ENCODE data around the gene ZNF407. TPM values are rescaled to one million over a fixed set of nuclear protein-coding genes. Genes with fewer than 3 reads are reported as not detected.

Gene ZNF407
- polyA plus RNA-seq, 6 donors from 2014 or later, result 1.6 to 9.5 (median 4.9) TPM

DNA sequence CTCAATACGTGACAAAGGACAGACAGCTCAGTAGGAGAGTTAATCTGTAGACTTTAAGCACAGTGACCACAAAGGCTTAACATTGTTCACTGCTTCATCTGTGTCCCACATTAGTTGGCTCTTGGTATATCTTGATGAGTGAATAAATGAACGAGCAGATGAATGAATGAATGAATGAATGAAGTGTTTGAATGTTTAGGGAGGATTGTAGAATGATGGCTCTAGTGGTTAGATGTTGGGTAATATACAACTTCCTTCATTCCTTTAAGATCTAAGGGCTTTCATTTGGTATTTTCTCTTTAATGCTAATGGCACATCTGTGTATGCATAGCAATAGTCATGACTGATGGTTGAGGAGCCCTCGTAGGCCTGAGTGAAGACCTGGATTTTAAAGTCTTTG lies 40.5 kb downstream of the ZNF407 start:
- peaks cover 22 to 31% of the 10 kb centered on the region in 2 donors for H3K36me3 Mint-ChIP-seq
- no peak overlapping the region for H3K27ac Mint-ChIP-seq
- no peak for ATAC-seq (ENCODE audit: low read depth in 2 of 2)
- no peak for DNase-seq
- H3K9me3 Mint-ChIP-seq, result no peaks in the 10 kb centered on the region
- peaks cover 0 to 9% (median 3%) of the 10 kb centered on the region in 3 donors for H3K4me1 Mint-ChIP-seq
- H3K27me3 Mint-ChIP-seq, result no peaks in the 10 kb centered on the region
- H3K4me3 Mint-ChIP-seq, result no peak overlapping the region

DNA sequence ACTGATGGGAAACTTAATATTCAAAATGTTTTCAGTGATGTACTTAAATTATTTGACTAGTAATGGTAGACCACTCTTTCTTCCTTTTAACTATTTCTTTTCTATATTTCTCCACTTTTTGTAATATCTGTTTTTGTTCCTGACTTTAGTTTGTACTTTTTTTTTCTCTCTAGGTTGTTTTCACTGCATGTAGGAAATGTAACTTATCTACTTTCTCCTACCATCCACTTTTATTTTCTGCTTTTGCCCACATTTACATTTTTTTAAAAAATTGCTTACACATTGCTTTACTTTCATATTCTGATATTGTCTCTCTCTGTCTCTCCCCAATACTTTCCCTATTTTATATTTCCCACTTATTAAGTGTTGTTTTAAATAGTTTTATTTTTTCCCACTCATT lies 47.0 kb downstream of the ZNF407 start:
- ATAC-seq (ENCODE audit: low read depth in 2 of 2) (no peak), DNase-seq (no peak)
- Mint-ChIP-seq H3K9me3 (no peaks in the 10 kb centered on the region), H3K4me3 (no peak overlapping the region), H3K4me1 (no peaks in the 10 kb centered on the region), H3K27ac (no peak overlapping the region), H3K36me3 (peaks cover 8 to 10% of the 10 kb centered on the region in 2 donors), H3K27me3 (no peaks in the 10 kb centered on the region)

DNA sequence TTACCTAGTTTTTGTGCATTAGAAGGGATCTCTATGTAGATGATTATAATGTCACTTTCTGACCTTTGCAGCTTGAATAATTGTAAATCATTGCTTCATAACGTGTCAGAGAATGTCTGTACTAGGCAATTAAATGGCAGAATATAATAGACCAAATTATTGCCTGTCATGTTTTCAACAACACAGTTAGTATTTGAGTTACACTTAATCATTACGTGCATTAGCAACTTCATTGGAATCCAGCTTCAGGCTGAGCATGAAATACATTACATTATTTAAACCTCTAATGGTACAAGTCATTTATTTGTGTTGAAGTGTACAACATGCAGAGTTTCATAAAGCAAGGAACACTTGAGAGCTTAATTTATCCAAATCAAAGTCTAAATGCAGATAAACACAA lies 48.0 kb downstream of the ZNF407 start:
- Mint-ChIP-seq H3K9me3 (no peaks in the 10 kb centered on the region), H3K4me3 (no peak overlapping the region), H3K4me1 (no peaks in the 10 kb centered on the region), H3K27me3 (no peaks in the 10 kb centered on the region), H3K27ac (no peak overlapping the region), H3K36me3 (peaks cover 8 to 15% of the 10 kb centered on the region in 2 donors)
- ATAC-seq (ENCODE audit: low read depth in 2 of 2) (no peak), DNase-seq (no peak)

DNA sequence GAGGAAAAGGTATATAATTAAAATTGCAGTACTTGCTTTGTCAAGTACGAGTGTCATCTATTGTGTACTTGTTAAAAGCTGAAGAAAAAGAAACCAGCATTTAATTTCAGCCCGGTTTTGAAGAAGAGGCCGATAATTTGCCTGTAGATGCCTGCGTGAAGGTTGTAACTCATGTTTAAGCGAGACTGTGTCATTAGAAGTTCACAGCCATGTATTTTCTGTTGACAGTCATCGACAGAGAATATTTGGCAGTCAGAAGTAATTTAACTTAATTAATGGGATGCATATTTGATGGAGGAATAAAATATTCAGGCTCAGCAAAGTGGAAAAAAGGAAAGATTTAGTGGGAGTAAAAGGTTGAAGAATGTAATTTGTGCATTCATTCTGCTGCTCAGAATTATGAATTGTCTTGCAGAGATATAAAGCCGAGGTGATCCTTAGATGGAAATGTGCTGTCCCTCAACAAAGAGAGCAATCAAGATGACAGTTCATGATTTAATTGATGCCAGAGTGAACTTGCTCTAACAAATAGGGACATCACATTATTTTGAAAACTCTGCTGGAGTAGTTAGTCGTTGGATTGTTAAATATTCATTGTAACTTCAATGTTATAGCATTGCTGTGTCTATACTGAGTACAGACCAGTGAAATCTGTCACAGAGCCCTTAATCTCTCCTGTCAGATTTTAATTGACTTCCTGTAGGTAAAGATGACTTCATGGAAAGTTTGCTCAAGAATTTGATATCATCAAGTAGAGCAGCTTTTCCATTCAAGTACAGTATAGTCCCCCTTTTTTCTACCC lies 53.9 kb downstream of the ZNF407 start:
- Mint-ChIP-seq H3K36me3 (peaks cover 4 to 8% of the 10 kb centered on the region in 2 donors), H3K27me3 (no peaks in the 10 kb centered on the region), H3K4me1 (no peaks in the 10 kb centered on the region), H3K27ac (no peak overlapping the region), H3K4me3 (no peak overlapping the region), H3K9me3 (no peaks in the 10 kb centered on the region)
- no peak for ATAC-seq (ENCODE audit: low read depth in 2 of 2)
- DNase-seq, result no peak

DNA sequence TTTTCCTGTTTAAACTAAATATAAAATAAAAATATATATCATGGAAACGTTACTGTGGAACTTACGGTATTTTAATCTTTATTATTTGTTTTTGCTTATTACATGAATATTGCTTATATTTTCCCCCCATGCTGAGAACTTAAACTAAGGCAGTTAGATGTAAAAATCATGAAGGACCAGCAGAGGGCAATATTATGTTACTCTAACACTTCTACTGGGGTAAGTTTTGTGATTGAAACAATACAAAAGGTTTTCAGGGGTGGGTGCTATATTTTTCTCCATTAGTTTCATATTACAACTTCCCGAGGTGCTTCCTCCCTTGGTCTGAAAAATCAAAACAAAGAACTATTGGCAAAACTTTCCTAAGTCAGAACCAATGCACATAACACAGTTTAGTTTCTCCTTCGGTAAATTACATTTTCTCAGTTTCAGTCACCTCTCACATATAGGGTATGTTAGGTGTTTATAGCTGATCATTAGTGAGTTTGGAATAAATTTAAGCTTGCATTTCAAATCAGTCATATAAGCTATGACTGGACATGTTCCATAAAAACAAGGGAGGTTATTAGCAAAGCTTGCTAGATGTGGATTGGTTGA lies 54.8 kb downstream of the ZNF407 start:
- ATAC-seq (ENCODE audit: low read depth in 2 of 2) (no peak), DNase-seq (peak; percentile 5)
- Mint-ChIP-seq H3K27ac (no peak overlapping the region), H3K4me1 (peaks cover 0 to 1% (median 0%) of the 10 kb centered on the region in 3 donors), H3K36me3 (peaks cover 7 to 8% of the 10 kb centered on the region in 2 donors), H3K9me3 (no peaks in the 10 kb centered on the region), H3K4me3 (no peak overlapping the region), H3K27me3 (no peaks in the 10 kb centered on the region)

DNA sequence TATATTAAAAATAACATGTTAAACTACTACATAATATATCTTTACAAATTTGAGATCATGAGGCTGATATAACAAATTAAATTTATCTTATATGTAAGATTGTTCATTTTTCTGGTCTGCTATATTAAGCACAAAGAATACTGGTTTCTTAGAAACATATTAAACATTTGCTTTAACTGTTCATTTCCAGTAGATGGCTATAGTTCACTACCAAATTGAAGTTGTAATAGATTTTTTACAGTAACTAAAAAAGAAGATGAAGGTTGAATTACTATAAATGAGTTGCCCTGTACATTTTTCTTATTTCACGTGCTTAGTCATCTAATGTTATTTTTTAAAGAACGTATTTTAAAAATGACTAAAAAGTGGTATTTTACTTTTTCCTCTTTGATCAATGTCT lies 57.0 kb downstream of the ZNF407 start:
- no peak overlapping the region for H3K4me3 Mint-ChIP-seq
- peaks cover 0 to 6% (median 5%) of the 10 kb centered on the region in 3 donors for H3K4me1 Mint-ChIP-seq
- no peak overlapping the region for H3K27ac Mint-ChIP-seq
- DNase-seq, result no peak
- ATAC-seq (ENCODE audit: low read depth in 2 of 2), result no peak
- H3K27me3 Mint-ChIP-seq, result no peaks in the 10 kb centered on the region
- peaks cover 8 to 13% of the 10 kb centered on the region in 2 donors for H3K36me3 Mint-ChIP-seq
- H3K9me3 Mint-ChIP-seq, result no peaks in the 10 kb centered on the region

DNA sequence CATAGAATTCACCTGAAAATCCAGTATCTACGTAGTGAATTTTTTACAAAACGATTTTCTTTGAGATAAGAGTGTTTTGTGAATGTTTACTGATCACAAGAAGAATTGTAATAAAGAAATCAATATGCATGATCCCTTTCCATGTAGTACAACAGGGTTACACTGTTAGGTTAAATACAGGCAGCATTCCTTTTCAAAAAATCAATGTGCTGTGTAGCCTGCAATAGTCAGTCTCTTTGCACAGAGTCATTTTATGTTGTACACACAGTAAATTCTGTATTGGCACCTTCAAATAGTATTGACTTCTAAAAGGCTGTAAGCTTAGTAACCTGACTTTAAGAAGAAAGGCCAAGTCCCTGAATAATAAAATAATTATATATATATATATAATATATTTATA lies 63.3 kb downstream of the ZNF407 start:
- H3K4me1 Mint-ChIP-seq, result peaks cover 0 to 6% (median 5%) of the 10 kb centered on the region in 3 donors
- H3K4me3 Mint-ChIP-seq, result no peak overlapping the region
- no peaks in the 10 kb centered on the region for H3K9me3 Mint-ChIP-seq
- H3K27ac Mint-ChIP-seq, result peak overlapping the region in 1 of 6 donors; percentile 33
- ATAC-seq (ENCODE audit: low read depth in 2 of 2) (no peak), DNase-seq (no peak)
- no peaks in the 10 kb centered on the region for H3K27me3 Mint-ChIP-seq
- H3K36me3 Mint-ChIP-seq, result peaks cover 17 to 25% of the 10 kb centered on the region in 2 donors

DNA sequence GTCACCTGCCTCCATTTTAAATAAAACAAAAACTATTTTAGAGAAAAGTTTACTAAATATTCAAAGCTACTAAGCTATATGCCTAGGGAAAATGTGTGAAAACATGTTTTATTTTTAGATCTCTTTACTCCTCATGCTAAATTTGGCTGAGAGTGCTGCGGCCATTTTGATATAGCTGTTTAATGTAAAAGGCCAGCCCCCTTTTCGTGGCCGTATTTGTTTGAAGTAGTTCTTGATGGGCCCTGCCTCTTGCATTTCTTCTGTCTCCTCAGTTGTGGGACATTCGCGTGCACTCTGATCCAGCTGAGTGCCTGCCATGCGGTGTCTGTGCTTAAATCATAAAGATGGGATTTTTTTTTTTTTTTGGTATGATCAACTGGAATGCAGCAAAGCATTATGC lies 64.0 kb downstream of the ZNF407 start:
- H3K27me3 Mint-ChIP-seq, result no peaks in the 10 kb centered on the region
- peaks cover 0 to 6% (median 5%) of the 10 kb centered on the region in 3 donors for H3K4me1 Mint-ChIP-seq
- H3K36me3 Mint-ChIP-seq, result peaks cover 17 to 27% of the 10 kb centered on the region in 2 donors
- no peak for ATAC-seq (ENCODE audit: low read depth in 2 of 2)
- H3K9me3 Mint-ChIP-seq, result no peaks in the 10 kb centered on the region
- no peak overlapping the region for H3K4me3 Mint-ChIP-seq
- no peak for DNase-seq
- H3K27ac Mint-ChIP-seq, result no peak overlapping the region

DNA sequence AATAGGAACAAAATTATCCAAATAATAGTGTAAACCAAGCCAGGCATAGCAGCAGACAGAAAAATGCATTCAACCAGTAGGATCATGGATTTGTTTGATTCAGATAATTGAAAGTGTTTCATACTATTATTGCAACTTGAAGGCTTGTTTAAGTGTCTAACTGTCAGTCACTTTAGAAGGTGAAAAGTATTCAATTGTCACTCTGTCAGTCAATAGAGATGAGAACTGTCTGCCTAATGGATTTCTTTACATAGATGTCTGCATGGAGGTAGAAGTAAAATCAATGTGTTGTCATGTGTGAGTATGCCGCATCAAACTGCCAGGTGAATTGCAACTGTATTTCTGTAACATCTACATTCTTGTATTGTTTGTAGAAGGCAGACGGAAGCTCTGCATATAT lies 65.0 kb downstream of the ZNF407 start:
- ATAC-seq (ENCODE audit: low read depth in 2 of 2) (no peak), DNase-seq (no peak)
- Mint-ChIP-seq H3K4me1 (peaks cover 0 to 4% (median 3%) of the 10 kb centered on the region in 3 donors), H3K36me3 (peaks cover 12 to 30% of the 10 kb centered on the region in 2 donors), H3K9me3 (no peaks in the 10 kb centered on the region), H3K27me3 (no peaks in the 10 kb centered on the region), H3K27ac (no peak overlapping the region), H3K4me3 (no peak overlapping the region)

DNA sequence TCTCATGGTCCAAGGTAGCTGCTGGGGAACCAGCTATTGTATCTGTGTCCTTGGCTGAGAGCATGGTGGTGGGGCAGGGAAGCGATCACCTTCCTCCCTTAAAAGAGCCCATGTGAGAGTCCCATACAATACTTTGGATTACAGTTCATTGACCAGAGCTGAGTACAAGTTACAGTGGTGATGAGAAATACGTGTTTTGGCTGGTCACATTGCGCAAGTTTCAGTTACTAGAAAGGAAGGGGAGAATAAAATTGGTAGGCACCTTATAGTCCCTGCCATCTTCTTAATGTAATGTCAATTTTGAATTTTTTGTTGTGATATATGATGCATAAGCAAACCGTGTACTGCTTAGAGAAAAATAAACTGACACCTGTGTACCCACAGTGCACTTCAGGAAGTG lies 67.7 kb downstream of the ZNF407 start:
- peak overlapping the region in 1 of 6 donors; percentile 33 for H3K27ac Mint-ChIP-seq

DNA sequence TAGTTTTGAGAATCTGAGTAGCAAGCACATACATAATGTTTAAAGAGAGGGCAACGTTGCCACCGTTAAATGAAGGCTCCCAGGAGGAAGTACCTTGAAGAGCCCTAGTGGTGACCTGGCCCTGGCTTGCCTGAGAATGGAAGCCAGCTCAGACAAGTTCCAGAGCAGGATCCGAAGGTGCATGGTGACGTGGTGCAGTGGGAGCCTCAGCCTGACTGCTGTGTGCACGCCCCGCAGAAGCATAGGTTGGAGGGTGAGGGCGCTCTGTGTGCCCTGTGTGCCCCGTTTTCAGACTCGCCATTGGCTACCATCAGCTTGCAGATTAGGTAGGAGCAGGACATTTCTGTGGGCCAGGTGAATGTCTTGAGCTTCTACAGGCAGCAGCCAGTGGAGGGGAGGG lies 68.2 kb downstream of the ZNF407 start:
- DNase-seq, result no peak
- Mint-ChIP-seq H3K4me3 (peak overlapping the region in 1 of 8 donors; percentile 23), H3K27me3 (no peaks in the 10 kb centered on the region), H3K4me1 (peaks cover 0 to 7% (median 0%) of the 10 kb centered on the region in 3 donors), H3K27ac (peak overlapping the region in 2 of 6 donors; percentile 21 to 87), H3K9me3 (no peaks in the 10 kb centered on the region), H3K36me3 (peaks cover 20 to 36% of the 10 kb centered on the region in 2 donors)
- ATAC-seq (ENCODE audit: low read depth in 2 of 2), result no peak

More for the DNA sequence above, 67.7 kb downstream of the ZNF407 start:
- Mint-ChIP-seq H3K27me3 (no peaks in the 10 kb centered on the region), H3K36me3 (peaks cover 20 to 32% of the 10 kb centered on the region in 2 donors), H3K4me1 (peaks cover 0 to 7% (median 0%) of the 10 kb centered on the region in 3 donors), H3K4me3 (no peak overlapping the region), H3K9me3 (no peaks in the 10 kb centered on the region)
- ATAC-seq (ENCODE audit: low read depth in 2 of 2) (no peak), DNase-seq (no peak)

DNA sequence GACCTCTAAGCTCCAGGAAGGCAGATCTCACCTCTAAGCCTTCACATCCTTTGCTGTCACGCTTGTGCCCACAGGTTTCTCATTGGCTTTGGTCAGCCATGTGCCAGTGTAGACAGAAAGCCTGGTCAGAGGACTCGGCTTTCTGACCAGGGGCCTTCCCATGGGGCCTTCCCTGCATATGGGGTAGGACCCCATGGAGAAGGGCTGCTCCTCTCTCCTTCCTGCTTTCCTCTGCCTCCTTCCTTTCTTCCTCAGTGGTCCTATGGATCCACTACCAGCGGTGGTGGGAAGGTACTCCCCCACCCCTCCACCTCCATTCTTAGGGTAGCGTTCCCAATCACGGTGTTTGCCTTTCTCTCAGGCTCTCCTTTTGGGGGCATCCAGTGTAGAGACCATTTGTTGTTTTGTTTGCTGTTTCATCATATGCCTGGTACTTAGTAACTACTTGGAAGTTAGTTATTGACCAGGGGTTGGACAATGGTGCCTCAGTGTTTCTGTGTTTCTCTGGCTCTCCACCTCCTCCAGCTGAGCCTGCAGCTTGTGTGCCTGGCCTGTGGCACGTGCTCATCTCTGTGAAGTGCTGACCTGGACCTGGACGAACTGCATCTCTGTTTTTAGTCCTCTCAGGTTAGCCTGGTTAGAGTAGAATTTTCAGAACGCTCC lies 71.6 kb downstream of the ZNF407 start:
- Mint-ChIP-seq H3K36me3 (peaks cover 37 to 41% of the 10 kb centered on the region in 2 donors), H3K27ac (peak overlapping the region in 2 of 6 donors; percentile 26 to 65), H3K27me3 (no peaks in the 10 kb centered on the region)

DNA sequence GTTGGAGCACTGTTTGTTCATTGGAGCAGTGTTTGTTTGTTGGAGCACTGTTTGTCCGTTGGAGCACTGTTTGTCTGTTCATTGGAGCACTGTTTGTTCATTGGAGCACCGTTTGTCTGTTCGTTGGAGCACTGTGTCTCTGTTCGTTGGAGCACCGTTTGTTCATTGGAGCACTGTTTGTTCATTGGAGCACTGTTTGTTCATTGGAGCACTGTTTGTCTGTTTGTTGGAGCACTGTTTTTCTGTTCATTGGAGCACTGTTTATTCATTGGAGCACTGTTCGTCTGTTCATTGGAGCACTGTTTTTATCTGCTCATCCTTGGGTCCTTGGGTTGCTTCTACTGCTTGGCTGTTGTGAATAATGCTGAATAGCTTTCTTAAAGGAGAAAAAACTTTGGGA lies 74.7 kb downstream of the ZNF407 start:
- Mint-ChIP-seq H3K36me3 (peaks cover 30 to 54% of the 10 kb centered on the region in 2 donors), H3K9me3 (peaks cover 0 to 10% (median 4%) of the 10 kb centered on the region in 7 donors), H3K27ac (no peak overlapping the region), H3K4me3 (no peak overlapping the region), H3K27me3 (no peaks in the 10 kb centered on the region), H3K4me1 (peaks cover 0 to 17% (median 0%) of the 10 kb centered on the region in 3 donors)
- ATAC-seq (ENCODE audit: low read depth in 2 of 2) (no peak), DNase-seq (no peak)

More for the DNA sequence above, 71.6 kb downstream of the ZNF407 start:
- Mint-ChIP-seq H3K4me3 (peak overlapping the region in 1 of 8 donors; percentile 65), H3K4me1 (peaks cover 0 to 17% (median 0%) of the 10 kb centered on the region in 3 donors), H3K9me3 (no peaks in the 10 kb centered on the region)
- DNase-seq (no peak), ATAC-seq (ENCODE audit: low read depth in 2 of 2) (no peak)
